AG04450 (cell line): ENCODE data around the gene PLA2G1B. TPM values are rescaled to one million over a fixed set of nuclear protein-coding genes. Genes with fewer than 3 reads are reported as not detected.

ENCODE experiments used
- CTCF ChIA-PET: fragments of 300-600, 350-600 bp; formaldehyde crosslinking; extraction: SDS; loops from one replicate; lab custom pipeline; 2022; ENCODE audit warnings: antibody characterized with exemption, inconsistent platforms; lab: Charles Lee
- POLR2A ChIA-PET: fragments of 350-600 bp; formaldehyde crosslinking; extraction: SDS; loops from one replicate; lab custom pipeline; 2021; ENCODE audit warnings: antibody characterized with exemption, inconsistent platforms; lab: Yijun Ruan, JAX
- DNase-seq: peaks from one replicate; pipeline ENCODE4 v3.0.0-alpha.2; 2011; ENCODE audit warnings: low read depth, low spot score
- H3K27ac ChIP-seq: one replicate; pipeline ENCODE4 v1.5.1; 2012; ENCODE audit warnings: low read depth, low read length, control low read depth
- H3K27me3 ChIP-seq: one replicate; pipeline ENCODE4 v1.6.0; 2012; ENCODE audit warnings: low read length; ENCODE audit not compliant: control insufficient read depth, insufficient read depth
- H3K4me3 ChIP-seq: 2 replicates; pipeline ENCODE4 v1.5.1; 2011; ENCODE audit warnings: mild to moderate bottlenecking, low read depth, low read length, control low read depth
- H3K9me3 ChIP-seq: 2 replicates; pipeline ENCODE4 v1.5.1; 2012; ENCODE audit warnings: low read length; ENCODE audit not compliant: control insufficient read depth, insufficient read depth
- CTCF ChIP-seq: IDR thresholded peaks from 2 replicates; pipeline ENCODE4 v1.5.1; 2011; ENCODE audit warnings: low read depth, low read length, control low read depth, inconsistent platforms
- polyA plus RNA-seq: library from polyadenylated mRNA; depleted of rRNA; stranded (reverse); fragments of >200 nt; gene quantifications from 2 replicates; pipeline ENCODE4 v1.2.3, GENCODE V29; 2011

Gene PLA2G1B
- polyA plus RNA-seq, 1 experiment = 0.41 TPM

GRCh38 chr12:120370343-120371243 is 43.0 kb upstream of the PLA2G1B start:
- ChIA-PET POLR2A (no interaction called here), CTCF (interaction anchor here (1.2 kb wide), 1 partner anchor 59 kb away, joined by 4 read pairs; no protein-coding TSS in a partner anchor)
- Histone ChIP-seq H3K27ac (no peak overlapping the region), H3K9me3 (no peaks in the 10 kb centered on the region), H3K27me3 (peaks cover 77% of the 10 kb centered on the region), H3K4me3 (no peak overlapping the region)
- no peak for DNase-seq
- TF ChIP-seq CTCF = no peak

GRCh38 chr12:120369603-120370342 is 42.2 kb upstream of the PLA2G1B start:
- H3K9me3 ChIP-seq = no peaks in the 10 kb centered on the region
- H3K27me3 ChIP-seq = peaks cover 75% of the 10 kb centered on the region
- no peak for TF ChIP-seq CTCF
- POLR2A ChIA-PET = no interaction called here
- H3K4me3 ChIP-seq = no peak overlapping the region
- DNase-seq = no peak
- no peak overlapping the region for H3K27ac ChIP-seq
- CTCF ChIA-PET = no interaction called here

GRCh38 chr12:120368789-120369602 is 41.4 kb upstream of the PLA2G1B start, which contains the start of gene MSI1:
MSI1 (minus strand) TSS chr12:120369164; CDS start chr12:120369091, 73 bp downstream.
- ChIA-PET CTCF (interaction anchor here (0.5 to 0.7 kb wide), 2 partner anchors 67 to 276 kb away, joined by 3 to 6 read pairs; no protein-coding TSS in a partner anchor), POLR2A (no interaction called here)
- peaks cover 77% of the 10 kb centered on the region for H3K27me3 ChIP-seq
- DNase-seq = no peak
- no peak for TF ChIP-seq CTCF
- no peak within 1 kb of the TSS for H3K4me3 ChIP-seq
- no peak within 1 kb of the TSS for H3K27ac ChIP-seq
- H3K9me3 ChIP-seq = no peaks in the 10 kb centered on the region

- POLR2A ChIA-PET = no interaction called here
- DNase-seq = no peak
Observed at GRCh38 chr12:120367924-120368788, 40.6 kb upstream of the PLA2G1B start.

More at GRCh38 chr12:120367924-120368788, 40.6 kb upstream of the PLA2G1B start:
- no peaks in the 10 kb centered on the region for H3K9me3 ChIP-seq
- no peak overlapping the region for H3K27ac ChIP-seq
- CTCF ChIA-PET = interaction anchor here (0.5 to 1.9 kb wide), 6 partner anchors 11 to 277 kb away, joined by 3 to 14 read pairs (median 6); no protein-coding TSS in a partner anchor
- no peak overlapping the region for H3K4me3 ChIP-seq
- no peak for TF ChIP-seq CTCF
- peaks cover 80% of the 10 kb centered on the region for H3K27me3 ChIP-seq
